Dermis microvascular lymphatic vessel endothelial cell (primary cell): ENCODE data around the gene WARS2. TPM values are rescaled to one million over a fixed set of nuclear protein-coding genes. Genes with fewer than 3 reads are reported as not detected.
"Not testable (repeated sequence)": the region's sequence is repeated elsewhere in the genome, so short reads cannot be mapped to it uniquely, and the experiment has no call there.

ENCODE experiments used
- DNase-seq, 2 donors: peaks; one replicate each; pipeline versions ENCODE4 v3.0.0 to v3.0.0-alpha.2; 2010; ENCODE audit warnings: low read depth in 2 of 2
- total RNA-seq: library from RNA; depleted of rRNA; stranded (reverse); fragments of >200 nt; gene quantifications from 2 replicates; pipeline ENCODE4 v1.2.1, GENCODE V29; 2014

The WARS2 gene
- total RNA-seq, 1 donor from 2014 or later: 17.2 TPM

DNA sequence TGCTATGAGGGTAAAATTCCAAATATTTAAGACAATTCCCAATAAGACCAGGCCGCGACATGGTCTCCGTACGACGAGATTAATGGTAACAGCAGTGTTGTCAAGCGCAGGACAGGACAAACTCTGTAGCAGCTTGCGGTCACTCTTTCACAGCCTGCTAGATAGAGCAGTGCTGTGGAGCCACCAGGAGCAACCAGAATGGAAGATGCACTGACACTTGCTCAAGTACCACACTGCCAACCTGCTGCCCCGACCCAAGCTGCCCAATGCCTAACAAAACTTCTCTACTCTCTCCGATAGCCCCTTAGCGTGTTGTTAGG, 636 bp downstream of the WARS2 start:
- no peak for DNase-seq

DNA sequence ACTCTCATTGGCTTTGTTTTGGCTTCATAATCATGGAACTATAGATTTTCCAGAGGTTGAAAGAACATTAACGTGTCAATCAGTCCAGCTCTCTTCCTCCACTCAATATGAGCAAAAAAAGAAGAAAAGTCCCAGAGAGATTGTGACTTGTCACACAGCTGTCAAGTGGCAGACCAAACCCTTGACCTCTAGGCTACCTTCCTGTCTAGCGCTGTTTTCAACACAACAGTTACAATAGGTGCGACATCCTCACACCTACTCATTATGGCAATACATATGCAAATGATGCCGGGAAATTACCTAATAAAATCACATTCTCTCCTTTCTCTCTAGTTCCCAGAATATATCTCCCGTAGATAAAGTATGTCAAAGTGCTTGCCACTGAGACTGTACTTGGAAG, 1.1 kb downstream of the WARS2 start:
- DNase-seq: no peak

DNA sequence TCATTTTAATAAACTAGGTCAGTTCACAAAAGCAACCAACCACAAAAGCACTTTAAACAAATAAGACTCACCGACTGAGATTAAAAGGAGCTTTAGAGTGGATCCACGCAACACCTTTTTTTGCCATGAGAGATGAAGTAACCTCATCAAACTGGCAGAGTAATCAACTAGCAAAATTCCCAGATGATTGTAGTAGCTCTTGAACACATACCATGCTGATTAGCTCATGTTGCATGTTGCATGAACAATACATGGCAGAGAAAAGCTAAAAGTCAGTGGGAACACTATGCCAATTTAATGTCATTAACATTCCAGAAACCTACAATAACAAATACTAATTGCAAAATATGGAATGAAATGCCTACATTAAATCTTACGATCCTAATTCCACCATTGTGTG, 4.1 kb downstream of the WARS2 start:
- no peak for DNase-seq

DNA sequence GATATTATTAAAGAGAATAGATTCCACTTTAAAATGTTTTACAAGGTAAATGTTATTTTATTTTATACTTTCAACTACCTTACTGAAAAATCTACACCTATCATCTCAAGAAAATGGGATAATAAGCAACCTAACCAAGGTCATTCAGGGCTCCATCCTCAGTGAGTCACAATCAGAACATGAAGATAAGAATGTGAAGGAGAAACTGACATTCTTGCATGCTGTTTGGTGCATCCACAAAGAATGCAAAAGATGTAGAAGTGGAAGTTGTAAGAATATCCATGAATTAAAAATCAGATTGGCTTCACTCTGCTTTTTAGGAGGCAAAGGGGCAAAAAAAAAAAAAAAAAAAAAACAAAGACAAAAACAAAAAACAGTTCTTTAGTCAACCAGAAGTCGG, 6.5 kb downstream of the WARS2 start:
- no peak for DNase-seq

DNA sequence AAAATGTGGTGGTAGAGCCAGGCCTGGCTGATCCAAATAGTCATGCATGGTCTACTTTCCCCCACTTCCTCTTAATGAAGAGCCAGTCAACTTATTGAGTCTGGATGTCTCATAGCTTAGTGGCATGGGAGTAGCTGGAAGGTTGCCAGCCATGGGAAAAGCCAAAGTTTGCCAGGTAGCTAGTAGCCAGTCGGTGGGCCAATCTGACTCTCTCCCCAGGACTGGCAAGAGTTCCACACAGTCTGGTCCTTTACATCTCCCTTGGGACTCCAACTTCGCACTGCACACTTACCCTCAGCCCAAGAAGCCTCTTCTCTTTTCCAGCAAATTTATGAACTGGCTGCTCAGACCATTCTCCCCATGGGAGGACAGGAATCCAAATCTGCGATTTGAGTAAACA, 8.3 kb downstream of the WARS2 start:
- DNase-seq: no peak

DNA sequence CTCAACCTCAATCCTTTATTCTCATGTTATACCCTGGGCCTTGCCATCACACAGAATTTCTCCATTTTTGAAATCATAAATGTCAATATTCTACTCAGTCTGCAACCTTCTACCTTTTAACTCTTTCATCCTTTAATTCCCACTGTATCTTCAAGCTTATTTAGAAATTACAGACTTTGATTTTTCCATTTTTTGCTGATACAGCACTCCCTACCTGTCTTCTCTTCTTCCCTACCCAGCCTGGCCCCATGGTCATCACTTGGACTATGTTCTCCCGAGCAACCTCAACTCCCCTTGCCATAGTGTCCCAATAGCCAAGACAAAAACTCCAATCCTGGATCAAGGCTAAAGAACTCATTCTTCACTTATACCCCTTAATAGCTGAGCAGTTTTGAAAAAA, 14.6 kb downstream of the WARS2 start:
- no peak for DNase-seq

DNA sequence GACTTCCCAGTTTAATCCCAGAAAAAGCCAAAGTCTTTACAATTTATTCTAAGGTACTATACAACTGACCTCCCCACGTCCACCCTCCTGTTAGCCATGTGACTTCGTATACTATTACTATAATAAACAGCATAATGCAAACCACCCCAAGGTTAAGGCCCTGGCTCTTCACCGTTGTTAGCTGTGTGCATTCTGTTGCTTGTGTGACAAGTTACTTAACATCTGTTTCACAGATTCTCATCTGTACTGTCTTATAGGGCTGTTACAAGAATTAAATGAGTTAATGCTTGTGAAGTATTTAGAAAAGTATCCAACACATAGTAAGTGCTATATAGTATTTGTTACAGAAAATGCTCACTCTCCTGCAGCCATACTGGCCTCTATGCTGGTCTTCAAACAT, 15.7 kb downstream of the WARS2 start:
- no peak for DNase-seq

DNA sequence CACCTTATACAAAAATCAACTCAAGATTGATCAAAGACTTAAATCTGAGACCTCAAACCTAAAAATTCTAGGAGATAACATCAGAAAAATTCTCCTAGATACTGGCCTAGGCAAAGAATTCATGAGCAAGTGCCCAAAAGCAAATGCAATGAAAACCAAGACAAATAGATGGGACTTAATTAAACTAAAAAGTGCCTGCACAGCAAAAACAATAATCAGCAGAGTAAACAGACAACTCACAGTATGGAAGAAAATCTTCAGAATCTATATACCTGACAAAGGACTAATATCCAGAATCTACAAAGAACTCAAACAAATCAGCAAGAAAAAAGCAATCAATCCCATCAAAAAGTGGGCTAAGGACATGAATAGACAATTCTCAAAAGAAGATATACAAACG, 18.6 kb downstream of the WARS2 start:
- DNase-seq: not testable (repeated sequence)

DNA sequence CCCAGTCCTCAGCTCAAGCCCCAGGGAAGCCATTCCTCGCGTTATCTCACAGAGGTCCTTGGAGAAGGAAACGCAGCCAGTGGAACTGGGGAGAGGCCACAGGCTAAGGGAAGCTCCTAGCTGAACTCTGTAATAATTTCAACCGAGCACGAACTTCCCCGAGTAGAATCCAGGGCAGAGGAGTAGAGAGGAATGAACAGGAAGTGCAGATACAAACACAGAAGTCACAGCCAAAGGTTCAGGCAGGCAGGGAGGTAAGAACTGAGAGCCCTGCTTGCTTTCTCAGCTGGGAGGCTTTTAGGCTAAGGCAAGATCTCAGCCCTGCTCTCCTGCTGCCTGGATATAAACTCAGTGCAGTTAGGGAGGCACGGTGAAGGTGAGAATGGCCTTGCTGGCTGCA, 23.7 kb downstream of the WARS2 start:
- peak in 1 of 2 donors; percentile 12 for DNase-seq

DNA sequence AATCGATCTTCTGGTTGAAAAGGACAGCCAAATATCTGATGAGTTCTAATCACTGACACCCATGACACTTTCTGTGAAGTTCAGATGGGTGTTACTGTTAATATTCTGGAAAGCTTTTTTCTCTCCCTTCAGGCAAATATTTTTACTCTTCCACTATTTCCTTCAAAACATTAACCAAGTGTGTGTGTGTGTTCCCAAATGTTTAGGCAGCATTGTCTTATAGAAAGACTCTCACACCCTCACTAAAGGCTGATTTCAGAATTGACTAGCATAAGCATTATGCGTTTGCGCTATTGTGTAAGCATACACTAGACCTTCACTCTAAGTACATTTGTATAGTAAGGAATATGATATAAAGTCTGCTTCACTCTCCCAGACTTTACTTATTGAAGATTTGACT, 24.7 kb downstream of the WARS2 start:
- DNase-seq: no peak

DNA sequence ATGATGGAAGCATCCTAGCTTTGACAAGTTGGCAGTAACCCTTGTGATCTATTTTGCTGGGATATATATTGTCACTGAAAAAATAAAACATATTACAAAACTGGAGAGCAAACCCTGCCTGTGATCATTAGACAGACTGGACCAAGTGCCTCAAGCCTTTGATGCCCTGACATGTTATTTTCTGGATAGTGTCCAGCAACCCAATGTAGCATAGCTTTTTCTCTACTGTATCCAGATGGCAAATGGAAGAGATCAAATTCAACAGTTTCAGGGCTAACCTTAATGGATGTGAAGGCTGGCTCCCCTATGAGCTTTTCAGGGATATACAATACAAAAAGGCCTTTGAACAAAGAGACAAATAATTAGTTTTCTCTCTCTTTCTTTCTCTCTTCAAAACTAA, 25.1 kb downstream of the WARS2 start:
- no peak for DNase-seq

DNA sequence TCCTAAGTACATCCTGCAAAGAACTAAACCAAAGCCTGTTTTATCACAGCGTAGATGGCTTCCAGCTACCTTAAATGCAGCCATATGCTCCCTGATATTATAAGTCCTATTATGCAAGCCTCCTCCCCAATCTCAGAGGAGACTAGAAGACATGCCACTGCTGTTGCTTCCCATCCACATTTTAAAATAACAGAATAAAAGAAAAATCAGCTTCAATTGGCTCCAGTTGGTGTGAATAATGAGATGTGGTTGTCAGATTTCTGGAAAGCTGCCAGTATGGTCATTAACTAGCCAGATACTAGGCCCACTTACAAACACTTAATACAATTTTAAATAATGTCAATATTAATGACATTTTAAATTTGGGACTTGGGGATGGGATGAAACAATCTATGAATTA, 25.7 kb downstream of the WARS2 start:
- no peak for DNase-seq

DNA sequence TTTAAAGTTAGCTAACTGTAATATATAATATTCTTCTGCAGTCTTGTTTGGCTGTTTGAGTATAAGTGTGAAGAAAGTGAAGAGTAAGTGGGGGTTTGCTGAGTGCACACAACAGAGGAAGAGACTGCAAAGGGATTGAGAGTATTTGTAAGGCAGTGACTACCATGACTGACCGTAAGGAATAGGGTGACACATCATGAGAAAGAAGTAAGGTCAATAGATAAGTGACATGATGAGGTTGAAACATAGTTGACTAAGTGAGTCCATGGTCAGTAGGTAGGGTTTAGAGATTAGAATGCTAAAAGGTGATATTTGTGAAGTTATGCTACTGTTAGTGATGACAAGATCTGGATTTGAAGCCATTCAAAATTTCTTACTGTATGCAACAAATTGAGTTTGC, 27.7 kb downstream of the WARS2 start:
- DNase-seq: no peak

DNA sequence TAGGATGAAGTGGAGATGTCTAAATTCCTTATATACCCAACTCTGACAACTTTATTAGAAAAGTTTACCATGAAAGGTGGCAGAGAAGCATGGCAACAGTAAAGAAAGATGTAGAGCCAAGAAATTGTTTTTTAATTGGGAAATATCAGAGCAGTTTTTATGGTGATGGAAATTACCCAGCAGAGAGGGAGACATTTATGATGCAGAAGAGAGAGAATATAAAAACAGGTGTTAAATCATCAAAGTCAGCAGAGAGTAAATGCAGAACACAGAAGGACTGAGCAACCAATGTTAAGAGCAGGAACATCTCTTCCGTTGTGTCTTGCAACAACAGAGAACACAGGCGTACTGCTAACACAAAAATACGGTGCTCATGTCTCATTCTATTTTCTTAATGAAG, 28.2 kb downstream of the WARS2 start:
- DNase-seq: no peak

DNA sequence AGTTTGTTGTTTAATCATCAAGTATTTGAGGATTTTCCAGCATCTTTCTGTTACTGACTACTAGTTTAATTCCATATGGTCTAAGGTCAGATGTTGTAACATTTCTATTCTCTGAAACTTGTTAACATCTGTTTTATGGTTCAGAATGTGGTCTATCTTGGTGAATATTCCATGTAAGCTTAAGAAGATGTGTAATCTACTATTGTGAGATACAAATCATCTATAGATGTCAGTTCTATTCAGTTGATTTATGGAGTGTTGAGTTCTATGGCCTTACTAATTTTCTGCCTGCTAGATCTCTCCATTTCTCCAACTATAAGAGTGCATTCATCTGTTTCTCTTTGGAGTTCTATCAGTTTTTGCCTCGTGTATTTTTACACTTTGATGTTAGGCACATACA, 31.5 kb downstream of the WARS2 start:
- DNase-seq: no peak

DNA sequence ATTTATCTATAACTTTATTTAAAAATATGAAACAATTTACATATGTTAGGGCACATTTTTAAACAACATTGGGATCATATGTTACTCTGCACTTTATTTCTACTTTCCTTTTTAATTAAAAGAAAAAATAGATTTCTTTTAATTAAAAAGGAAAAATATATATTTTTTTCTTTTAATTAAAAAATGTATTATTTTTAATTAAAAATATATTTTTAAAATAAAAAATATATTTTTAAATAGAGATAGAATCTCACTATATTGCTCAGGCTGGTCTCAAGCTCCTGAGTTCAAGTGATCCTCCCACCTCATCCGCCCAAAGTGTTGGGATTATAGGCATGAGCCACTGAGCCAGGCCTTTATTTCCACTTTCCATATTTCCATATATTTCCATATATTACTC, 36.7 kb downstream of the WARS2 start:
- DNase-seq: no peak

DNA sequence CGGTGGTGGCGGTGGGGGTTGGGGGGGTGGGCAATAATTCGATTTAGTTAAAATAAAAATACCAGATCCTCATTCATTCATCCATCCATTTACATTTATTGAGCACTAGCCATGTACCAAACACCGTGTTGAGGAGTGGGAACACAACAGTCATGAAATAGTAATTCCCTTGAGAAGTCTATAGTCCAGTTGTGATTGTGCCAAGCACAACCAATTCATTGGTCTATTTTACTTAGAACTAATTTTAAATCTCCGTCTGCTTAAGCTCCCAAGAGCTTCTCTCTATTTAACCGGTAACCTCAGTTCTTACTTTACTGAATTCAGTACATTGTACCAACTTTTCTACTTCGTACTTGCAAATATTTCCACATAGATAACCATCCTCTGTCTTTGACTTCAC, 38.4 kb downstream of the WARS2 start:
- DNase-seq: no peak

DNA sequence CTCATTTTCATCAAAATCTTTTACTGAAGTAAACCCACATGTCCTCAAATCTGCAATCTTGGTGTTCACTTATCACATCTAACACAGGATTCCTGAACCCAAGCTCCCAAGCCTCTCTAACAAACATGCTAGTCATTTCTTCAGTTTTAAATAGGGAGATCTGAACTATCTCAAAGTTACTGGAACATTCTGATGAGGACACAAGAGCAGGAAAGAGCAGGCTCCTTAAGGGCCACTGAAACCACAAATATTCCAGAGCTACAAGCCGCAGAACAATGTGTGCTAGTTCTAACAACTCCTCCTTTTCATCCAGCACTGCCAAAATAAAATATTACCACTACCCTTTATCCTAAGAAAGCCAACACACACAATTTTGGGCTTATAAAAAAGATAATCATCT, 38.9 kb downstream of the WARS2 start:
- no peak for DNase-seq

DNA sequence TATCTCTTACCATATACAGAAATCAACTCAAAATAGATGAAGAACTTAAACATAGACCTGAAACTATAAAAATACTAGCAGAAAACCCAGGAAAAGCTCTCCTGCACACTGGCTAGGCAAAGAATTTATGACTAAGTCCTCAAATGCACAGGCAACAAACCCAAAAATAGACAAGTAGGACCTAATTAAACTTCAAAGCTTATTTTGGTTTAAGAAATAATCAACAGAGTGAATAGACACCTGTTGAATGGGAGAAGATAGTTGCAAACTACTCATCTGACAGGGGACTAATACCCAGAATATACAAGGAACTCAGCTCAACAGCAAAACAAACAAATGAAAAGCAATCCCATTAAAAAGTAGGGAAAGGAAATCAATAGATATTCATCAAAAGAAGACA, 40.7 kb downstream of the WARS2 start:
- DNase-seq: no peak

DNA sequence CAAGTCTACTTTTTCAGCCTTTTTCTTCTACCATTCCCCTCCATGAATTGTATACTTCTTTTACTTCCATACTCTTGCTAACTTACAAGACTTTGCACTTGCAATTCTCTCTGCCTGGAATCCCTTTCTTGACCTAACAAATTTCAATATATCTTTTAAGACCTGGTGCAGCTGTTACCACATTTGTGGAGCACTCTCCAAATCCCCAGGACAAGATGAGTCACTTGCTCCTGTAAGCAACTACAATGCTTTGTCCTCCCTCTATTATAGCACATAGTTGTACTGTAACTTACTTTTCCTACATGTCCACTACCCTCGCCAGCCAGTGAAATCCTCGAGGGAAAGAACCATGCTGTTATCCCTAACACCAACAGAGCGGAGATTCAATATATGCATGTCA, 43.1 kb downstream of the WARS2 start:
- DNase-seq: no peak

DNA sequence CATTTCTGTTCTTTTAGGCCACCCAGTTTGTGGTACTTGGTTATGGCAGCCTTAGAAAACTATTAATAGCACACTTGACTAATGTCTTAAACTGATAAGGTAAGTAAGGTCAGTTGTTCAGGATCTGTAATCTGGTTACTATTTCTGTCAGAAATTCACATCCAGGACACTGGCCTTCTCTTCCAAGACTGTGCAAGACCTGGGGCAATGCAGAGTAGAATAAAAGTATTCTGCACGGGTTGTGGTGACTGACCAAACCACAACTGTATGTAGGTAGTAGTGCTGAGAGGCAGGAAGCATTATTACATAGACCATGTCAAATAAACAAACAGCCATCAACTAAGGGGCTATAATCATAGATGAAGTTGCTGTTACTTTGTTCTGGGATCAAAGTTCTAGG, 46.7 kb downstream of the WARS2 start:
- no peak for DNase-seq

DNA sequence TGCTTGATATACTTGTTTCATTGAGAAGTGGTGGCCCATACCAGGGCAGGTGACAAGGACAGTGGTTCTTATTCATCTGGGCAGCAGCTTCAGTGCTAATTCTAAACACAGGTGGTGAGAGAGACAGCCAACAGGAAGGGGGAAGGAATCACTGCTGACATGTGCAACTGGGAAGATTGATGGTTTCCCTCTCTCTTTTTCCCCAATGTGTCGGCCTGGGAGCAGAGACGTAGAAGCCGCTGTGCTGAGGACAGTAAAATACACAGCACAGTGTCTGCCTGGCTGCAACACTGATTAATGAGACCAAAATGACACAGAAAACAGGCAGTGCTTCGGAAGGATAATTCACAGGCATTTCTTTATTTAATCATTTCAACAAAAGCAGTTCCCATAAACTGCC, 48.8 kb downstream of the WARS2 start:
- DNase-seq: peak in 1 of 2 donors; percentile 29

DNA sequence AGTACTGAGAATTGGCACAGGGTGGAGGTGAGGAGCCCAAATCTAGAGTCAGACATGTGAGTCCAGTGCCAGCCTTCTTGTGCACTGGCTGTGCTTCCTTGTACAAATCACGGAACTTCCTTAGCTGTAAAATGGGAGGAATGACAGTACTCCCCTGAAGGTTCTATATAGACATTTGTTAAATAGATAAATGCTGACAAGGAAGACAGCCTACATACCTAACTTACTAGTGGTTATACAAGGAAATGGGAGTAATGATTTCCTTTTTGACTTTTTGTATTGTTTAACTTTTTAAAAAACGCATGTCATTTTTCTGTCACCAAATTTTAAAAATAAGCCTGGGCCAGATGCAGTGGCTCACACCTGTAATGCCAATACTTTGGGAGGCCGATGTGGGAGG, 50.2 kb downstream of the WARS2 start:
- DNase-seq: no peak

DNA sequence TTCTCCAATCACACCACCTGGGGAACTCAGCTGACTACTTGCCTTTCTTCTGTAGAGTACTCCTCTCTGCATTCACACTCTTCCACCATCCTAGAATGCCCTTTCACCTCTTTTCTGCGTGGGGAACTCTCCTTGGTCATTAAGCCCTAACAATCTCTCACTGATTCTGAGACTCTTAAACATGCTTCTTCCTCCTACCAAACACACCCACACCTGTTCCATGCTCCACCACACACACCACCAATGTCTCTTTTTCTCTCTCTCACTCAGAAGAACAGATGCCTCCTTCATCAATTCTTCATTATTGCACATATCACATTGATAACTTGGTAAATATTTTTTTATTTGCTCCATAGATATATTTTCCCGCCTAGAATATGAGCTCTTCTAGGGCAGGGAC, 53.6 kb downstream of the WARS2 start:
- DNase-seq: no peak

DNA sequence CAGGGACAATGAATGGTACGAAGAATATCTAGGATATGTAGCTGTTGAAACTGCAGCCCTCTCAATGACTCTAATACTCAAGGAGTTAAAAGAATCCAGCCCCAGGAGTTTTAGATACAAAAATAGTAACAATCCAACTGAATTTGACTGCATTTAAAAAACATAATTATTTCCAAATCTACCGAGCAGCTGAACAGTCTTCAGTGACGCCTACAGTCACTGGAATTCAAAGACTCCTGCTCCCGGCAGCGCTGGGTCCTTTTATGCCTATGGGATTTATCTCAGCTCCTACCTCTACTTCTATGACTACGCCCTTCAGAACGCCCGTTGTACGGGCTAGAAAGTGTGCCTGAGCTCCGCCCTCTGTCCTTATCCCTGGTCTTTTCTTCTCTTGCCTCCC, 55.7 kb downstream of the WARS2 start:
- no peak for DNase-seq
